ENCODE data around the gene RFTN1. TPM values are rescaled to one million over a fixed set of nuclear protein-coding genes. Genes with fewer than 3 reads are reported as not detected.

RFTN1 gene
- total and polyA plus RNA-seq, 2 experiments from 2014 or later: 3.3 to 7.2 TPM

DNA sequence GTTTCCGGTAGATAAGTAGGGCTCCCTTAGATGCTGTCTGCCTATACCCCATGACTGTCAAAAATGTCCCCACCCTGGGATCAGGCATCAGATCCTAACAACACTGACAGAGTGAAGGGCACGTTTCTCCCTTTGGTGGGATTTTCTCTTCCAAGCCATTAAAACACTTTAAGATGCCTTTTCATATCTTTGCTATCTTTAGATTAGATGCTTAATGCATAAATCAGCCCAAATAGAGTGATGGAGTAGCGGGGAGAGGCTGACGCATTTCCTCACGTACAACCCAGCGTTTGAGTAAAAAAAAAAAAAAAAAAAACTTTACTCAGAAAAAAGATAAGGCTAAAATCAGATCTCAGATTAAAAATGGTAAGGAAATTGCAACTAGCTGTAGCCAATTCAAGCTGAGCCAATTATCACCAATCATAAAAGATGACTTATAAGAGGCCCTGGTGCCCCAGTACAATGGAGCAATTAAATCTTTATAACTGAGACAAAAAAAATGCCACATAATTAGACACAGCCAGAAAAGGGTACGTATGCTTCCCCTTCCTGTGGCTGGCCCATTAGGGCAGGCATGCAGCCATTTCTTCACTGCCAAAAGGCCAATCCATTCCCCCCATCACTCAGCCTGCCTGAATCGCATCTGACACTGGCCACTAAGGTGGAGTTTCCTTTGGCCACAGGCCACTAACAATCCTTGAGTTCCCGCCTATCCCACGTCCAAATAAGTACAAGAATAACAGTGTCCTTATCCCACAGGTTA, 45.0 kb downstream of the RFTN1 start:
- Histone ChIP-seq H2AFZ (no peak overlapping the region), H4K20me1 (replicated peaks; ENCODE audit: insufficient read depth) (no peaks in the 10 kb centered on the region), H3K9me2 (ENCODE audit: insufficient read depth) (peaks cover 5% of the 10 kb centered on the region; the same call in 1 of the 2 replicates), H3K27me3 (ENCODE audit: insufficient read depth) (no peaks in the 10 kb centered on the region), H3K4me2 (no peak overlapping the region), H3K36me3 (ENCODE audit: insufficient read depth) (no peaks in the 10 kb centered on the region), H3K27ac (ENCODE audit: low read depth) (no peak overlapping the region), H3K79me2 (replicated peaks; ENCODE audit: insufficient read depth) (no peaks in the 10 kb centered on the region), H3K4me3 (no peak overlapping the region), H3F3A (replicated peaks; ENCODE audit: low read depth) (no peaks in the 10 kb centered on the region), H3K4me1 (ENCODE audit: insufficient read depth) (peaks cover 11% of the 10 kb centered on the region)
- H3K4me3 Mint-ChIP-seq: no peak overlapping the region
- peaks cover 13% of the 10 kb centered on the region for H3K4me1 Mint-ChIP-seq
- H3K36me3 Mint-ChIP-seq (ENCODE audit: low read depth): peaks cover 11% of the 10 kb centered on the region; the same call in 2 of the 3 replicates
- ATAC-seq: no peak
- TF ChIP-seq CREB1 (CRISPR knock-in tag; IDR thresholded peaks at IDR 0.05; ENCODE audit: low read depth): no peak
- no peak for TF ChIP-seq POLR2AphosphoS5 (IDR thresholded peaks at IDR 0.05; ENCODE audit: low read depth)
- no peak for TF ChIP-seq ZNF114 (CRISPR knock-in tag; IDR thresholded peaks at IDR 0.05)
- H3K27ac Mint-ChIP-seq: no peak overlapping the region
- H3K9me3 Mint-ChIP-seq: peaks cover 10% of the 10 kb centered on the region
- H3K27me3 Mint-ChIP-seq (ENCODE audit: insufficient read depth, low read depth, poor library complexity): peaks cover 6% of the 10 kb centered on the region
- DNase-seq (ENCODE audit: low spot score): no peak

- Histone ChIP-seq H3K27me3 (ENCODE audit: insufficient read depth) (no peaks in the 10 kb centered on the region), H3K27ac (ENCODE audit: low read depth) (no peak overlapping the region), H3K4me2 (0 out of 2 replicates have a peak overlapping the region, but pooled peaks have one; percentile 39), H2AFZ (no peak overlapping the region), H3K9me2 (ENCODE audit: insufficient read depth) (peaks cover 5% of the 10 kb centered on the region; the same call in 1 of the 2 replicates), H3K4me3 (no peak overlapping the region), H3K36me3 (ENCODE audit: insufficient read depth) (no peaks in the 10 kb centered on the region), H4K20me1 (replicated peaks; ENCODE audit: insufficient read depth) (no peaks in the 10 kb centered on the region), H3K79me2 (replicated peaks; ENCODE audit: insufficient read depth) (no peaks in the 10 kb centered on the region), H3F3A (replicated peaks; ENCODE audit: low read depth) (no peaks in the 10 kb centered on the region), H3K4me1 (ENCODE audit: insufficient read depth) (peaks cover 11% of the 10 kb centered on the region)
- Mint-ChIP-seq H3K27me3 (ENCODE audit: insufficient read depth, low read depth, poor library complexity) (peaks cover 6% of the 10 kb centered on the region), H3K27ac (no peak overlapping the region), H3K9me3 (peaks cover 10% of the 10 kb centered on the region), H3K36me3 (ENCODE audit: low read depth) (peaks cover 11% of the 10 kb centered on the region; the same call in 2 of the 3 replicates), H3K4me3 (no peak overlapping the region), H3K4me1 (peaks cover 13% of the 10 kb centered on the region)
- DNase-seq (ENCODE audit: low spot score) (no peak), ATAC-seq (no peak)
- TF ChIP-seq EZH2phosphoT487 (IDR thresholded peaks at IDR 0.05; ENCODE audit: unreplicated experiment) (no peak), ZNF331 (CRISPR knock-in tag; IDR thresholded peaks at IDR 0.05; ENCODE audit: low read depth) (no peak), ETS1 (IDR thresholded peaks at IDR 0.05) (no peak), STAT1 (IDR thresholded peaks at IDR 0.05; ENCODE audit: unreplicated experiment) (no peak), ZNF114 (CRISPR knock-in tag; IDR thresholded peaks at IDR 0.05) (no peak), CREB1 (CRISPR knock-in tag; IDR thresholded peaks at IDR 0.05; ENCODE audit: low read depth) (no peak), EZH2 (IDR thresholded peaks at IDR 0.05; ENCODE audit: low read depth, unreplicated experiment) (no peak)
- TF ChIP-seq, protein P1, sequence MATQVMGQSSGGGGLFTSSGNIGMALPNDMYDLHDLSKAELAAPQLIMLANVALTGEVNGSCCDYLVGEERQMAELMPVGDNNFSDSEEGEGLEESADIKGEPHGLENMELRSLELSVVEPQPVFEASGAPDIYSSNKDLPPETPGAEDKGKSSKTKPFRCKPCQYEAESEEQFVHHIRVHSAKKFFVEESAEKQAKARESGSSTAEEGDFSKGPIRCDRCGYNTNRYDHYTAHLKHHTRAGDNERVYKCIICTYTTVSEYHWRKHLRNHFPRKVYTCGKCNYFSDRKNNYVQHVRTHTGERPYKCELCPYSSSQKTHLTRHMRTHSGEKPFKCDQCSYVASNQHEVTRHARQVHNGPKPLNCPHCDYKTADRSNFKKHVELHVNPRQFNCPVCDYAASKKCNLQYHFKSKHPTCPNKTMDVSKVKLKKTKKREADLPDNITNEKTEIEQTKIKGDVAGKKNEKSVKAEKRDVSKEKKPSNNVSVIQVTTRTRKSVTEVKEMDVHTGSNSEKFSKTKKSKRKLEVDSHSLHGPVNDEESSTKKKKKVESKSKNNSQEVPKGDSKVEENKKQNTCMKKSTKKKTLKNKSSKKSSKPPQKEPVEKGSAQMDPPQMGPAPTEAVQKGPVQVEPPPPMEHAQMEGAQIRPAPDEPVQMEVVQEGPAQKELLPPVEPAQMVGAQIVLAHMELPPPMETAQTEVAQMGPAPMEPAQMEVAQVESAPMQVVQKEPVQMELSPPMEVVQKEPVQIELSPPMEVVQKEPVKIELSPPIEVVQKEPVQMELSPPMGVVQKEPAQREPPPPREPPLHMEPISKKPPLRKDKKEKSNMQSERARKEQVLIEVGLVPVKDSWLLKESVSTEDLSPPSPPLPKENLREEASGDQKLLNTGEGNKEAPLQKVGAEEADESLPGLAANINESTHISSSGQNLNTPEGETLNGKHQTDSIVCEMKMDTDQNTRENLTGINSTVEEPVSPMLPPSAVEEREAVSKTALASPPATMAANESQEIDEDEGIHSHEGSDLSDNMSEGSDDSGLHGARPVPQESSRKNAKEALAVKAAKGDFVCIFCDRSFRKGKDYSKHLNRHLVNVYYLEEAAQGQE (IDR thresholded peaks at IDR 0.05; ENCODE audit: unreplicated experiment): no peak
These were observed 45.5 kb downstream of the RFTN1 start for GRCh38 chr3:16468002-16468335.

All from GM23338 (cell line).